H1 (cell line): Measurements from ENCODE around the gene RSF1. TPM values are rescaled to one million over a fixed set of nuclear protein-coding genes. Genes with fewer than 3 reads are reported as not detected.
A peak's percentile ranks its signal among the peaks of the same experiment; 100 is the strongest.

Experiments
- CTCF ChIA-PET: fragments of 300-600 bp; sonication (Branson Sonifier 250); formaldehyde crosslinking; loops from one replicate; lab custom pipeline; 2021; ENCODE audit not compliant: partially characterized antibody; lab: Charles Lee
- POLR2A ChIA-PET: fragments of 300-600 bp; sonication (Branson Sonifier 250); formaldehyde crosslinking; loops from one replicate; lab custom pipeline; 2021; ENCODE audit warnings: inconsistent platforms; ENCODE audit not compliant: partially characterized antibody; lab: Charles Lee
- DNase-seq, 2 experiments: peaks; one replicate each; pipeline versions ENCODE4 v3.0.0 to v3.0.0-alpha.2; 2010 to 2022; ENCODE audit warnings: low spot score in 2 of 2, low read depth in 1 of 2, mixed read lengths in 1 of 2
- FAIRE-seq: peaks from 2 replicates; lab custom pipeline; 2011; peaks lifted over from hg19 to GRCh38; lab: Jason Lieb, UNC
- H2AFZ ChIP-seq: 2 replicates; pipeline ENCODE4 v1.8.1; 2012; ENCODE audit warnings: low read length, inconsistent platforms
- H2AK5ac ChIP-seq: 2 replicates; pipeline ENCODE4 v1.6.1; 2013; ENCODE audit warnings: low read depth, low read length
- H2BK120ac ChIP-seq: replicated peaks from 2 replicates; pipeline ENCODE3; 2013; ENCODE audit warnings: low read depth, low read length, inconsistent platforms
- H2BK12ac ChIP-seq: 2 replicates; pipeline ENCODE4 v1.6.1; 2013; ENCODE audit warnings: low read depth, low read length
- H2BK15ac ChIP-seq: 2 replicates; pipeline ENCODE4 v1.6.1; 2013; ENCODE audit warnings: low read length
- H2BK20ac ChIP-seq: 2 replicates; pipeline ENCODE4 v1.6.1; 2013; ENCODE audit warnings: low read length
- H2BK5ac ChIP-seq: 2 replicates; pipeline ENCODE4 v1.6.1; 2013; ENCODE audit warnings: low read depth, low read length
- H3K14ac ChIP-seq: 2 replicates; pipeline ENCODE4 v1.6.1; 2013; ENCODE audit warnings: inconsistent platforms; ENCODE audit not compliant: insufficient read length
- H3K18ac ChIP-seq: 2 replicates; pipeline ENCODE4 v1.6.1; 2013; ENCODE audit warnings: low read length; ENCODE audit errors: extremely low read depth
- H3K23ac ChIP-seq: 2 replicates; pipeline ENCODE4 v1.6.1; 2013; ENCODE audit warnings: inconsistent platforms; ENCODE audit not compliant: insufficient read length
- H3K23me2 ChIP-seq: 2 replicates; pipeline ENCODE4 v1.6.1; 2013; ENCODE audit warnings: low read depth, low read length
- H3K27ac ChIP-seq: 2 replicates; pipeline ENCODE4 v1.6.1; 2011; ENCODE audit warnings: low read depth, low read length, inconsistent platforms
- H3K27me3 ChIP-seq, 4 experiments: replicated peaks in 1 of 4; 1 replicate in 1 of 4; 2 replicates in 3 of 4; pipeline versions ENCODE4 v1.6.1 to v1.8.1; 2011 to 2013; ENCODE audit warnings: low read length in 3 of 4, mild to moderate bottlenecking in 3 of 4, inconsistent platforms in 2 of 4, mixed read lengths in 2 of 4, moderate library complexity in 1 of 4; ENCODE audit not compliant: control insufficient read depth in 3 of 4, insufficient read depth in 3 of 4; ENCODE audit errors: extremely low read depth in 1 of 4
- H3K36me3 ChIP-seq, 4 experiments: 2 replicates each; pipeline versions ENCODE4 v1.6.1 to v1.8.1; 2011 to 2013; ENCODE audit warnings: mild to moderate bottlenecking in 4 of 4, low read length in 3 of 4, moderate library complexity in 2 of 4, control low read depth in 1 of 4, inconsistent platforms in 1 of 4; ENCODE audit not compliant: insufficient read depth in 4 of 4, control insufficient read depth in 2 of 4
- H3K4ac ChIP-seq: replicated peaks from 2 replicates; pipeline ENCODE3; 2013; ENCODE audit warnings: low read length, low read depth, mixed read lengths, inconsistent platforms; ENCODE audit not compliant: insufficient read length
- H3K4me1 ChIP-seq, 4 experiments: replicated peaks in 1 of 4; 1 replicate in 1 of 4; 2 replicates in 3 of 4; pipeline versions ENCODE4 v1.6.1 to v1.8.1; 2011 to 2013; ENCODE audit warnings: low read length in 3 of 4, inconsistent platforms in 2 of 4, mixed read lengths in 1 of 4; ENCODE audit not compliant: insufficient read depth in 4 of 4, control insufficient read depth in 3 of 4
- H3K4me2 ChIP-seq, 2 experiments: 2 replicates each; pipeline versions ENCODE4 v1.6.1 to v1.8.1; 2011 to 2013; ENCODE audit warnings: low read depth in 2 of 2, low read length in 2 of 2, control low read depth in 1 of 2, inconsistent platforms in 1 of 2, mild to moderate bottlenecking in 1 of 2; ENCODE audit not compliant: insufficient read depth in 1 of 2
- H3K4me3 ChIP-seq, 4 experiments: fragments of 200-600, 300-600 bp in 1 of 4; sonication (generic), shearing (Covaris generic), sonication (Bioruptor Twin) in 1 of 4; 2 replicates each; pipeline versions ENCODE4 v1.5.1 to v1.8.1; 2011 to 2016; ENCODE audit warnings: low read length in 4 of 4, low read depth in 3 of 4, control low read depth in 2 of 4, inconsistent platforms in 2 of 4, mild to moderate bottlenecking in 2 of 4, mixed read lengths in 1 of 4, moderate library complexity in 1 of 4; ENCODE audit not compliant: insufficient read depth in 2 of 4; ENCODE audit errors: extremely low read depth in 1 of 4
- H3K56ac ChIP-seq: replicated peaks from 2 replicates; pipeline ENCODE3; 2013; ENCODE audit warnings: low read depth, mild to moderate bottlenecking, mixed read lengths, low read length, inconsistent platforms; ENCODE audit not compliant: insufficient read length
- H3K79me1 ChIP-seq: 2 replicates; pipeline ENCODE4 v1.6.1; 2013; ENCODE audit warnings: low read depth, low read length, control low read depth
- H3K79me2 ChIP-seq, 2 experiments: 2 replicates each; pipeline versions ENCODE4 v1.6.1 to v1.8.1; 2012 to 2013; ENCODE audit warnings: low read length in 2 of 2, mild to moderate bottlenecking in 2 of 2, inconsistent platforms in 1 of 2; ENCODE audit not compliant: insufficient read depth in 2 of 2, control insufficient read depth in 1 of 2
- H3K9ac ChIP-seq, 4 experiments: replicated peaks in 1 of 4; 1 replicate in 1 of 4; 2 replicates in 3 of 4; pipeline versions ENCODE4 v1.6.1 to v1.8.1; 2011 to 2013; ENCODE audit warnings: low read depth in 3 of 4, low read length in 3 of 4, control low read depth in 2 of 4, mild to moderate bottlenecking in 2 of 4, moderate library complexity in 2 of 4, inconsistent platforms in 1 of 4; ENCODE audit errors: extremely low read depth in 1 of 4
- H3K9me3 ChIP-seq, 2 experiments: 2 replicates each; pipeline versions ENCODE4 v1.6.1 to v1.8.1; 2012 to 2013; ENCODE audit warnings: mild to moderate bottlenecking in 2 of 2, moderate library complexity in 2 of 2, control low read depth in 1 of 2, inconsistent platforms in 1 of 2, low read depth in 1 of 2, low read length in 1 of 2, mixed read lengths in 1 of 2; ENCODE audit not compliant: insufficient read depth in 2 of 2
- H4K20me1 ChIP-seq, 2 experiments: replicated peaks in 1 of 2; 2 replicates each; pipeline versions ENCODE3 to v1.8.1; 2011 to 2013; ENCODE audit warnings: inconsistent platforms in 2 of 2, low read length in 2 of 2, mild to moderate bottlenecking in 1 of 2; ENCODE audit not compliant: insufficient read depth in 2 of 2, control insufficient read depth in 1 of 2
- H4K5ac ChIP-seq: 2 replicates; pipeline ENCODE4 v1.6.1; 2013; ENCODE audit warnings: low read length, low read depth, mixed read lengths, inconsistent platforms; ENCODE audit not compliant: insufficient read length
- H4K8ac ChIP-seq: 2 replicates; pipeline ENCODE4 v1.8.0; 2013; ENCODE audit warnings: mild to moderate bottlenecking, moderate library complexity, low read length, inconsistent platforms; ENCODE audit not compliant: insufficient read depth; ENCODE audit errors: extremely low read depth
- H4K91ac ChIP-seq: replicated peaks from 2 replicates; pipeline ENCODE3; 2013; ENCODE audit warnings: low read length, mixed read lengths, inconsistent platforms; ENCODE audit not compliant: insufficient read length
- BRCA1 ChIP-seq: IDR thresholded peaks from 2 replicates; pipeline ENCODE4 v1.6.1; 2012; ENCODE audit warnings: low read depth, low read length, improper control_type of control experiment
- CTBP2 ChIP-seq: IDR thresholded peaks from 2 replicates; pipeline ENCODE4 v1.7.0; 2011; ENCODE audit warnings: borderline replicate concordance, mild to moderate bottlenecking, moderate library complexity, mixed read lengths, low read length; ENCODE audit not compliant: insufficient read depth, insufficient read length
- POLR2AphosphoS5 ChIP-seq: IDR thresholded peaks from 2 replicates; pipeline ENCODE4 v1.6.1; 2011; ENCODE audit warnings: low read depth, low read length
- SIN3A ChIP-seq, 2 experiments: IDR thresholded peaks in 1 of 2; conservative IDR thresholded peaks in 1 of 2; 2 replicates each; pipeline ENCODE4 v1.6.1; 2011 to 2012; ENCODE audit warnings: low read length in 2 of 2, improper control_type of control experiment in 1 of 2, low read depth in 1 of 2, mild to moderate bottlenecking in 1 of 2
- SP4 ChIP-seq: IDR thresholded peaks from 2 replicates; pipeline ENCODE4 v1.6.1; 2012; ENCODE audit warnings: low read length, inconsistent platforms
- USF2 ChIP-seq: IDR thresholded peaks from 2 replicates; pipeline ENCODE4 v1.6.1; 2011; ENCODE audit warnings: low read length, improper control_type of control experiment
- WGBS, 2 experiments: shearing (Covaris generic) in 1 of 2; methylation state at CpG; one replicate each; pipeline versions ENCODE4 v1.1.6 to v1.1.7; 2013 to 2015; ENCODE audit warnings: low lambda C conversion rate in 2 of 2, mixed read lengths in 2 of 2, inconsistent platforms in 1 of 2, low coverage in 1 of 2, missing lambda C conversion rate in 1 of 2; ENCODE audit not compliant: insufficient replicate concordance in 2 of 2, insufficient coverage in 1 of 2, insufficient read length in 1 of 2; ENCODE audit errors: extremely low coverage in 1 of 2, missing lambda C conversion rate in 1 of 2; 5-methylcytosine and 5-hydroxymethylcytosine counted together
- polyA plus RNA-seq, 7 experiments: library from polyadenylated mRNA; depleted of rRNA in 3 of 7; stranded (reverse) in 5 of 7; unstranded in 2 of 7; fragments of >200 nt in 5 of 7; fragments of 200-250 nt in 2 of 7; gene quantifications; 1 replicate in 5 of 7; 2 replicates in 1 of 7; 4 replicates in 1 of 7; pipeline versions ENCODE4 v1.2.1 to v1.2.3, GENCODE V29; 2011 to 2013; ENCODE audit warnings: missing spikeins in 2 of 7, mixed read lengths in 2 of 7
- total RNA-seq: library from RNA; stranded (reverse); fragmentation: NEBNext Ultra II Directional; extraction: Animal tissue kit (Norgen Biotek cat#: 25700); gene quantifications from 2 replicates; pipeline ENCODE4 v1.2.1, GENCODE V29; 2021

Gene RSF1
- total and polyA plus RNA-seq, 2 of the 8 experiments (the other 6 are each of a cell fraction or from before 2014, with no cell fraction given), result 17.8 to 87.9 TPM

DNA sequence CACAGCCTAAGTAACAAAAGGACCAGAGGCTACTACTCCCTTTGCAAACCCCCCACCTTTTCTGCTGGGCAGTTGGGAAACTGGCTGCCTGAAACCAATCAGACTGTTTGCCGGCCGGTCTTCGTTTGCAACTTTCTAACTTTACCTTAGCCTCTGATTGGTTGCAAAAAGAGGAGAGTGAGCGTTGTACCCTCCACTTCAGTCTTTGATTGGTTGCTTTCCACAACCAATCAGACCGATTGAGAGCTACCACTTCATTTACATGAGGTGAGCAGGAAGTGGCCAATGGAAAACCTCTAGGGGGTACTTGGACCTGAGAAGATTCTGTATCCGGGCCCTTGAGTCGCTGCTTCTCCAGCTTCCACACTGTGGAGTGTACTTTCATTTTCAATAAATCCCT is 164.2 kb downstream of the RSF1 start:
- H3K9me3 ChIP-seq, result no peaks in the 10 kb centered on the region
- ChIA-PET POLR2A (no interaction called here), CTCF (no interaction called here)
- TF ChIP-seq SIN3A (conservative IDR thresholded peaks at IDR 0.05 in 1 of 2, IDR thresholded peaks at IDR 0.05 in 1 of 2; ENCODE audit: low read depth in 1 of 2, low read length in 2 of 2) (no peak), USF2 (no peak), BRCA1 (no peak), SP4 (no peak), CTBP2 (no peak), POLR2AphosphoS5 (no peak)
- no peak overlapping the region for H3K9ac ChIP-seq
- H3K27me3 ChIP-seq, result no peaks in the 10 kb centered on the region
- H4K20me1 ChIP-seq, result no peaks in the 10 kb centered on the region
- H2BK120ac ChIP-seq, result no peak overlapping the region
- no peaks in the 10 kb centered on the region for H3K4me1 ChIP-seq
- no peak overlapping the region for H3K4ac ChIP-seq
- FAIRE-seq (no peak), DNase-seq (no peak)
- H2BK12ac ChIP-seq, result no peak overlapping the region
- H3K79me2 ChIP-seq, result no peaks in the 10 kb centered on the region
- H3K4me2 ChIP-seq, result no peak overlapping the region
- no peak overlapping the region for H4K5ac ChIP-seq
- H2AK5ac ChIP-seq, result no peak overlapping the region
- no peak overlapping the region for H2BK5ac ChIP-seq
- WGBS, 2 experiments, result 86% methylated on average over 7 of the region's 7 CpGs; no CpG with 5 or more reads in 1 of the 2 experiments
- no peak overlapping the region for H3K27ac ChIP-seq
- H3K79me1 ChIP-seq, result no peaks in the 10 kb centered on the region
- H3K18ac ChIP-seq, result no peak overlapping the region
- no peak overlapping the region for H2BK15ac ChIP-seq
- H2BK20ac ChIP-seq, result no peak overlapping the region
- H3K14ac ChIP-seq, result no peak overlapping the region
- no peak overlapping the region for H3K56ac ChIP-seq
- H3K36me3 ChIP-seq, result no peaks in the 10 kb centered on the region
- H3K23ac ChIP-seq, result no peak overlapping the region
- H3K23me2 ChIP-seq, result no peaks in the 10 kb centered on the region; the same call in 1 of the 2 replicates
- H3K4me3 ChIP-seq, result no peak overlapping the region
- peak overlapping the region; percentile 86; the same call in 1 of the 2 replicates for H2AFZ ChIP-seq
- no peak overlapping the region for H4K8ac ChIP-seq
- no peak overlapping the region for H4K91ac ChIP-seq
